Inferior parietal cortex (tissue), 1 donor: ENCODE data around the gene DDX47.
"Not testable (repeated sequence)": the region's sequence is repeated elsewhere in the genome, so short reads cannot be mapped to it uniquely, and the experiment has no call there.

Experiments used
- DNase-seq: peaks from one replicate; pipeline ENCODE4 v3.0.0-alpha.2; 2016; ENCODE audit errors: extremely low spot score

Gene DDX47

DNA sequence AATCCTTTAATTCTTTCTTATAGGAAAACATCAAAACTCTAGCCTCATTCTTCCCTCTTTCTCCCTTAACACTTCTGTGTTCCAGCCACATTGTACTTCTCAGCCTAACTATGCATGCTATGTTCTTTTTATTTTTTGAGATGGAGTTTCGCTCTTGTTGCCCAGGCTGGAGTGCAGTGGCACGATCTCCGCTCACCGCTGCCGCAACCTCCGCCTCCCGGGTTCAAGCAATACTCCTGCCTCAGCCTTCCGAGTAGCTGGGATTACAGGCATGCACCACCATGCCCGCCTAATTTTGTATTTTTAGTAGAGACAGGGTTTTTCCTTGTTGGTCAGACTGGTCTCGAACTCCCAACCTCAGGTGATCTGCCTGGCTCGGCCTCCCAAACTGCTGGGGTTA lies 7.2 kb downstream of the DDX47 start:
- not testable (repeated sequence) for DNase-seq

DNA sequence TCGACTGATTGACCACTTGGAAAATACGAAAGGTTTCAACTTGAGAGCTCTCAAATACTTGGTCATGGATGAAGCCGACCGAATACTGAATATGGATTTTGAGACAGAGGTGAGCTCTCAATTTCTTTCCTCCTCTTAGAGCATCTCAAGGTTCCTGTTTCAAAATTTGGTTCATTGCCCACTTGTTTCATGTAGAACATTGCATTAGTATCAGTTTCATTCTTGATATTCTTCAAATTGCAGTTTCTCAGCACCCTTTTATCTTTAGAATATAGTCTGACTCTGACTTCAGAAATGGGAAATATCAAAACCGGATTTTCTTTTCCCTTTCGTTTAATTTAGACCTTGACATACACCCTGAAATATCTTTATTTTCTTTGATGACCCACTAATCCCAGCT lies 8.8 kb downstream of the DDX47 start:
- DNase-seq: no peak

DNA sequence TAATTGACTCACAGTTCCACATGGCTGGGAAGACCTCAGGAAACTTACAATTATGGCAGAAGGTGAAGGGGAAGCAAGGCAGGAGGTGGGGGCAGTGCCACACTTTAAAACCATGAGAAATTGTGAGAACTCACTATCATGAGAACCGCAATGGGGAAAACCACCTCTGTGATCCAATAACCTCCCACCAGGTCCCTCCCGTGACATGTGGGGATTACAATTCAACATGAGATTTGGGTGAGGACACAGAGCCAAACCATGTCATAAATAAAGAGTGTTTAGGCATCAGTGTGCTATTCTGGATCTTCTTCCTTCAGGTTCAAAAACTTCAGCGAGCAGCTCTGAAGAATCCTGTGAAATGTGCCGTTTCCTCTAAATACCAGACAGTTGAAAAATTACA lies 9.7 kb downstream of the DDX47 start:
- no peak for DNase-seq

DNA sequence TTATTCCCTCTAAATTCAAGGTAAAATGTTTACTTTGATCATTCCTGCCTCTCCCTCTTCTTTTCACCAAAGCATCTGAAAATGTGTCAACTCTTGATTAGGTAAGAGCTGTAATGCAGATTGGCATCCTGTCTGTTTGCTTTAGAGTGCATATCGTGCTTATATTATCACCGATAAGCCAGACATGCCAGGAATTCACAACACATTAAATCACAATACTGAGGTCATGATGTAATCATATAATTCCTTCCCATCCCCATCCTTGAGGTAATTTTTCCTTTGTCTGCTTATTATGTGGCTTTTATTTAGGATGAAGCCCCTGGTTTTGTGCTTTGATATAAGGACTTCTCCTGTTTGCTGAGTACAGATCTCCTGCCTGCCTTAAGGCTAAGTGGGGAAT lies 10.2 kb downstream of the DDX47 start:
- DNase-seq: no peak

DNA sequence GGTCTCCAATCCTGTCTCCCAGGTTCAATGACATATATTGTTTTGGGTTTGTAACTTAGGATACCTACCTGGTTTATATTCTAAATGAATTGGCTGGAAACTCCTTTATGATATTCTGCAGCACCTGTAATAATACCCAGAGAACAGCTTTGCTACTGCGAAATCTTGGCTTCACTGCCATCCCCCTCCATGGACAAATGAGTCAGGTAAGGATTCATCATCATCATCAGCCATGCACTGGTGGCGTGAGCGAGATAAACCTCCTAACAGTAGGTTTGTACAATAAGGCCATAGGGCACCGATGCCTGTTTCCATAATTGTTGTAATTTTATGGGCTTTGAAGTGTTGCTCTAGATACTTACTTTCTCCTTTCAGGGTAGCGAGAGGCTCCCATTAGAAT lies 10.7 kb downstream of the DDX47 start:
- DNase-seq: no peak

DNA sequence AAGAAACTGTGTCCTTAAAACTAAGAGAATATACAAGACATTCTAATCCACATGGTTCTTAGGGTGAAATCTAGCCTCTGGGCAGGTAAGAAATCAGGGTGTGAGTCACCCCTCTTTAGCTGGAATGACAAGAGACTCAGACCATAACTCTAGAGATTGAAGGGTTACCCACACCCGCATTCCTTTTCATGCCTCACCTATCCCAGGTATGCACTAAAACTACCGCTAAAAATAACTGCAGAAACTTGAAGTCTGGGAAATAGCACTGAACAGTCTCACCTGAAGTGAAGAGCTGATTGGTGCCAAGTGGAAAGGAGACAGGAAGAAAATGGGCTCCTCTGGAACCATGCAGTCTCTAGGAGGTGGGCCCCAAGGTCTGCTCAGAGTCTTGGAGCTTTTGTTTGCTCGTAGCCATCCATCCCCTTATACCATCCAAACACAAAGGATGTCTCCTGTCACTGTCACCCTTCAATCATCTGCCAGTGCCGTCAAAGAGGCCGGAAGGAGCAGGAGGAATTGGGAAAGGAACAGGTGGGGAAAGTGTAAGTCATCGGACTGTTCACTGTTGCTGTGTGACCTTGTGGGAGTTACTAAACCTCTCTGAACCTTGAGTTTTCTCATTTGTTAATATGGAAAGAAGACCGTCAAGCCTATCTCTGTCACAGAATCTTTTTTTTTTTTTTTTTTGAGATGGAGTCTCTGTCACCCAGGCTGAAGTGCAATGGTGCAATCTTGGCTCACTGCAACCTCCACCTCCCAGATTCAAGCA lies 22.4 kb downstream of the DDX47 start:
- DNase-seq: no peak

DNA sequence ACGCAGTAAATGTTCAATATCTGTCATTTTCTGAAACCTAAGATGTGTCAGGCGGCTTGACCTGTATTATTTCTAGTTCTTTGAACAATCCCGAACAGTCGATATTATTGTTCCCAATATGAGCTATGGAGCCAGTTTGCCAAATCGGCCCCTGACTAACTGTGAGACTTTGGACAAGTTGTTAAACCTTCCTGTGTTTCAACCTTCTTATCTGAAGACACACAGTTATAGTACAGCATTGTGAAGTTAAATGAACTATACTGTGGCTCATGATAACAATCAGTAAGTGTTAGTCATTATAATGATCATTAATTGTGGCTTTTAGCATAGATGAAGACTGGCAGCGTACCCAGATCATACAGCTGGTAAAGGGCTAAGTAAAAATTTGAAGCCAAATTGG lies 23.4 kb downstream of the DDX47 start:
- no peak for DNase-seq

DNA sequence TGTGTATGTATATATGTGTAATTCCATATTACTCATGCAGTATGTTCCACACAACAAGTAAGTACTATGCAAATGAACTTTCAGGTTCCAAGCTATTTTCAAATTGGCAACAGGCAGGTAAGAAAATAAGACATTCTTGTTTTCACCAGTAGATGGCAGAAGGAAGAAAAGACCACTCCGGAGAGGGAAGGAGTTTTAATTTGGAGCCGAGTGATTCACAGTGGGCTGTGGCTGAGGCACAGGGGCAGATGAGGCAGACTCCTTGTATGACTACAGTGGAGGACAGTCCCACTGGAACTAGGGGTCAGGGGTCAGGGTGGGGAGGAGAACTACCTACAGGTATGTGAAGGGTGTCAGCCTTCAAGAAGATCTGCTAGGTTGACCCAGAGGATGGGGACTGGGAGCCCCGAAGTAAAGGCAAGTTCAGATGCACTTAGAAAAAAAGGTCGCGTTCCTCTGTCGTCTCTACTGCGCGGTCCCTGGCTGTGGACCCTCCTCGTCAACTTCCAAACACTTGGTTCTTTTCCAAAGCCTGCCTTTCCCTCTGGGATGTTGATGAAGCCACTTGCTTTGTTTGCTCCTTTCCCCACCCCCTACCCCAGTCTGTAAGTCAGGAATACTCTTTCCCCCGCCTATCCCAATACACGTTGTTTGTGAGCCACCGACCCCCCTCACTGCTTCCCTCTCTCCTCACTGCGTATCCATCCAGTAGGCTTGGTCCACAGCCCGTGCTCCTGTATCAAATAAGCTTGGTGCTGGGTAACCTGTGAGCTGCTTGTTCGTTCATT lies 24.1 kb downstream of the DDX47 start:
- peak; percentile 31 for DNase-seq

DNA sequence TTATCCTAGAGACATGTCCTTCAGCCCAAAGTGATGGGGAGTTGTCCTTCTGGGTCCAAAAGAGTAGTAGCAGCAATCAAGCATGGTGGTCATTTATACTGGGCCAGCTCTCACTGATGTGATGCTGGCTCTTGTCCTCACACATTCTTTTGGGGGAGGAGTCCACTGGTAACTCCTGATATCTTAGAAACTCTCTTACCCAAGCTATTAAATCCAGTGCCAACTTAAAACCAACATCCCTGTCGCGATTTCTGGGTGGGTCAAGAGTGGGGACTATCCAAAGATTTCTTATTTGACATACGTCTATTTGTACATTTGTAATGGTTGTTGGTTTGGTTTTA lies 24.6 kb downstream of the DDX47 start:
- DNase-seq: no peak

DNA sequence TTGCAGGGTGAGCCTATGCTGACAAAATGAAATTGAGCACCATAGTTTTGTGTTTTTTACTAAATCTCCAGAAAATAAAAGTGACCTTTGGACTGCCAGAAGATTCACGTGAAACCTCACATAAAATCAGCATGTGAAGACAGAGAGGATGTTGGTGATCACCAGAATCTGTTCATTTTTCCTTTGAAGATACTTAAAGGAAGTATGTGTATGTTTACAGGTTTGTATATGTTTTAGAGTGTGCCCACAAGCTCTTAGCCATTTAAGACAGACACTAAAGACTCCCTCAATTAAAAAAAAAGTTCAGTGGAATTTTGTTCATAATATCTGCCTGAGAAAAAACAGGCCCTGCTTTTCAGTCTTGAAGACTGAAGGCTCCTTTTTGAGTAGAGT lies 25.9 kb downstream of the DDX47 start:
- no peak for DNase-seq

DNA sequence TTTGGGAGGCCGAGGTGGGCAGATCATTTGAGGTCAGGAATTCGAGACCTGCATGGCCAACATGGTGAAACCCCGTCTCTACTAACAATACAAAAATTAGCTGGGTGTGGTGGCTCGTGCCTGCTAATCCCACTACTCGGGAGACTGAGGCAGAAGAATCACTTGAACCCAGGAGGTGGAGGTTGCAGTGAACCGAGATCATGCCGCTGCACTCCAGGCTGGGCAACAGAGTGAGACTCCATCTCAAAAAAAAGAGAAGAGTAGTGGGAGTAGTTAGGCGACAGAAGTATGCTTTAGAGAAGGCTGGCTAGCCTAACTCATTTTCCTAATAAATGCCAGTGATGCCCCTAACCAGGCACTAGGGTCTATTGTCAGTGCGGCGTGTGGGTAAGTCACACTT lies 26.3 kb downstream of the DDX47 start:
- not testable (repeated sequence) for DNase-seq

DNA sequence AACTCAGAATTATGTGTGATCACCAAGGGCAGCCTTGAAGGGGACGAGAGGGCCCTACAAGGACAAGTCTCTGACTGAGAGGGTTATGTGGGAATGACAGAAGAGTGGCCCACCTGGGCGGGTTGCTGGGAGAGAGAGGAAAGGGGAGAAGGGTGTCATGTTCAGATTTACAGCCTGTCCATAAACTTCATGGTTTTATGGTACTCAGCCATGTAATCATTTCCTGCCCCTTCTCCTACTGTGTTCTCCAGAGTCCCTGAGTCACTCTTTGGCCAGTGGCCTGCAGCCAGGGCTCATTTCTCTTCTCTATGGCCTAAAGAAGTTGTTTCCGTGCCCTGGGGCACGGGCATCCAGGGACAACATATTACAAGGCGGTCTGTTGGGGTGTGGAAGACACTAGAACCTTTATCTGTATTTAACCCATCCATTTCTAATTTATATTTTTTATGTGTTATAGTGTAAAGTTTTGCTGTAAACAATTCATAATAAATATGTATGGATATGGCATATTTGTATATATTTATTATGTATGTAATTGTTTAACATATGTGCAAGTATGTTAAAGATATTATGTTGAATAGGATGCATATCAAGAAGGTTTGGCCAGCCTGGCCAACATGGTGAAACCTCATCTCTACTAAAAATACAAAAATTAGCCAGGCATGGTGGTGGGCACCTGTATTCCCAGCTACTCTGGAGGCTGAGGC lies 26.9 kb downstream of the DDX47 start:
- no peak for DNase-seq

DNA sequence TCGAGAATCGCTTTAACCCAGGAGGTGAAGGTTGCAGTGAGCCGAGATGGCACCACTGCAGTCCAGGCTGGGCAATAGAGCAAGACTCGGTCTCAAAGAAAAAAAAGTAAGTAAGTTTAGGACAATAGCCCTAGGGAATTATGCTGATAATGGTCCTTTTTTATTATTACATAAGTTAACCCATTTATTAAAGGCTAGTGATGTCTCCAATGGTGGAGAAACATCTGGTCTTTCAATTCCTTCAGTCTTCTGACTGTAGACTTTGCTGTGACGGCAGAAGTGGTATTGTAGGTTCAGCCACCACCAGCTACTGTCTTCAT lies 27.4 kb downstream of the DDX47 start:
- no peak for DNase-seq

DNA sequence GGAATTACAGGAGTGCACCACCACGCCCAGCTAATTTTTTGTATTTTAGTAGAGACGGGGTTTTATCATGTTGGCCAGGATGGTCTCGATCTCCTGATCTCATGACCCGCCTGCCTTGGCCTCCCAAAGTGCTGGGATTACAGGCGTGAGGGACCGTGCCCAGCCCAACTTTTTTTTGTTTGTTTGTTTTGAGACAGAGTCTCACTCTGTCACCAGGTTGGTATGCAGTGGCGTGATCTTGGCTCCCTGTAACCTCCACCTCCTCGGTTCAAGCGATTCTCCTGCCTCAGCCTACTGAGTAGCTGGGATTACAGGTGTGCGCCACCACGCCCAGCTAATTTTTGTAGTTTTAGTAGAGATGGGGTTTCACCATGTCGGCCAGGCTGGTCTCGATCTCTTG lies 28.3 kb downstream of the DDX47 start:
- DNase-seq: not testable (repeated sequence)

DNA sequence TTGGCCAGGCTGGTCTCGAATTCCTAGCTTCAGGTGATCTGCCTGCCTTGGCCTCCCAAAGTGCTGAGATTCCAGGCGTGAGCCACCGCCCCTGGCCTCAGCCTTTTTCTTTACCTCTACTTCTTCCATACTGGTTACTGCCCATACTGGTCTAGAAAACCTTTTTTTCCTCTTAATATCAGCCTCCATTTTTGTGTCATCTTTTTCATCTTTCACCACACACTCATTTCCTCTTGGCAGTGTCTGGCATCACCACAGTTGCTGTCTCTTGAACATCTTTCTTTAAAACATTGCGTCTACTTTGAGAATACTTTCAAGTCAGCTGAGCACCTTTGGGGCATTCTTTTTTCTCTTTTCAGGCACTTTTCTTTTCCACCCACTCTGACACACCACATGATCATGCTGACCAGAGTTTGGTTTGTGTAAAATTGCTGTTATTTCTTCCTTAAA lies 32.7 kb downstream of the DDX47 start:
- DNase-seq: no peak

DNA sequence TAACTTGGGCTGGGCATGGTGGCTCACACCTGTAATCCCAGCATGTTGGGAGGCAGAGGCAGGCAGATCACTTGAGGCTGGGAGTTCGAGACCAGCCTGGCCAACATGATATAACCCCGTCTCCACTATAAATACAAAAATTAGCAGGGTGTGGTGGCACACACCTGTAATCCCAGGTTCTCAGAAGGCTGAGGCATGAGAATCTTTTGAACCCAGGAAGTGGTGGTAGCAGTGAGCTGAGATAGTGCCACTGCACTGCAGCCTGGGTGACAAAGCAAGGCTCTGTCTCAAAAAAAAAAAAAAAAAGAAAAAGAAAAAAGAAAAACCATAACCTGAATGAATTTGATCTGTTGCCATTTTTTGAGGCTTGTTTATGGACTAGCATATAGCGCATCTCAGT lies 33.6 kb downstream of the DDX47 start:
- not testable (repeated sequence) for DNase-seq

DNA sequence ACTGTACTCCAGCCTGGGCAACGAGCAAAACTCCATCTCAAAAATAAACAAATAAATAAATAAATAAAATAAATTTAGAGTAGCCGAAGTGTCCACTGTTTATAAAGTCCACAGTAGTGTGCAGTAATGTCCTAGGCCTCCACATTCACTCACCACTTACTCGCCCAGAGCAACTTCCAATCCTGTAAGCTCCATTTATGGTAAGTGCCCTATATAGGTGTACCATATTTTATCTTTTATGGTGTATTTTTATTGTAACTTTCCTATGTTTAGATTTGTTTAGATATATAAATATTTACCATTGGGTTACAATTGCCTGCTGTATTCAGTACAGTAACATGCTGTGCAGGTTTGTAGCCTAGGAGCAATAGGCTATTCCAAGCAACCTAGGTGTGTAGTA lies 40.3 kb downstream of the DDX47 start:
- no peak for DNase-seq

DNA sequence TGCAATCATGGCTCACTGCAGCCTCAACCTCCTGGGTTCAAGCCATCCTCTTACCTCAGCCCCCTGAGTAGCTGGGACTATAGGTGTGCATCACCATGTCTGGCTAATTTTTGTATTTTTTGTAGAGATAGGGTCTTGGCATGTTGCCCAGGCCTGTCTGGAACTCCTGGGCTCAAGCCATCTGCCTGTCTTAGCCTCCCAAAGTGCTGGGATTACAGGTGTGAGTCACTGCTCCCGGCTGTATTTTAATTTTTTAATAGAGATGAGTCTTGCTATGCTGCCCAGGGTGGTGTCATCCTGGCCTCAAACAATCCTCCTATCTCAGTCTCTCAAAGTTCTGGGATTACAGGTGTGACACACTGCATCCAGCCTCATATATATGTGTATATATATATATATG lies 46.5 kb downstream of the DDX47 start:
- DNase-seq: no peak

DNA sequence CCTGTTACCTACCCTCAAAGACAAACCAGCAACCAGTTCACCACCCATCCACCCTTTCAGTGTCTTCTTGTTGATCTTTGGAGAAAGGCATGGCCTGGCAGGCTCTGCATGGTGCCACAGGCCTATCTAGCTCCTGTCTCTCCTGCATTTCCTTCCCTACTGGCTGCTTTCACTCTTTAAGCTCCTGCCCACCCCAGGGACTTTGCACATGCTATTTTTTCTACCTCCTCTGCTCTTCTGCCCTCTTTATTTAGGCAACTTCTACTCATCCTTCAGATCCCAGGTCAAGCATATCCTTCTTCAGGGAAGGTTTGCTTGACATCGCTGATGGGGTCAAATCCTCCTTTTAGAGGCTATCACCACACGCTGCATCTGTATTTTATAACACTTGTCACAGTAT lies 51.1 kb downstream of the DDX47 start:
- no peak for DNase-seq

DNA sequence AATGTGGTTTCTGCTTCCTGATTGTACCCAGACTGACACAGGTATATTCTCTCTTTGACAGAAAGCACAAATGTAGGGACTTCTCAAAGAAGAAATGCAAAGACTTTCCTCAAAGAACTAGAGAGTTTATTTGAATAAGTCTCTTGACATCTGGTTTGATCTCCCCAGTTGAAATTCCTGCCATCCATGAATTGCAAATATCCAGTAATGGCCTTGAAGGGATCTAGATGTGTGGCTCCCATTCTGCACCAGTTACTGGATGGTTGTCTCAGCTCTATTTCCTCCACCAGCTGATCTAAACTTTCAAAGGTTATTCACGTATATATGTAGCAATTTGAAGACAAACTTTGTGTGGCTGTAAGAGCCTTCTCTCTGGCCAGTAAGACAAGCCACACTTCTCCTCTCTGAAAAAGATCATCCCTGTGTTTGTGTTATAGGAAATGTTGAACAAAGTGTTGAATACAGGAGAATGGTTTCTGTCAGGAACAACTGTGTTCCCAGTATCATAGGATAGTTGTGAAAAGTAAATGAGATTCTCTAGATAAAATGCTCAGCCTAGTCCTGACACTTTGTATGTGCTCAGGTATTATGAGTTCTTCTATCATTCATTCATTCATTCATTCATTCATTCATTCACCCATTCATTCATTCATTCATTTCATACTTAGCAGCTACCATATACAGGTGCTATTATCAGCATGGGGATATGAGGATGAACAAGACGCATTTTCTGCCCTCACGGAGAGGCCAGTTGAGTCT lies 55.5 kb downstream of the DDX47 start:
- no peak for DNase-seq

DNA sequence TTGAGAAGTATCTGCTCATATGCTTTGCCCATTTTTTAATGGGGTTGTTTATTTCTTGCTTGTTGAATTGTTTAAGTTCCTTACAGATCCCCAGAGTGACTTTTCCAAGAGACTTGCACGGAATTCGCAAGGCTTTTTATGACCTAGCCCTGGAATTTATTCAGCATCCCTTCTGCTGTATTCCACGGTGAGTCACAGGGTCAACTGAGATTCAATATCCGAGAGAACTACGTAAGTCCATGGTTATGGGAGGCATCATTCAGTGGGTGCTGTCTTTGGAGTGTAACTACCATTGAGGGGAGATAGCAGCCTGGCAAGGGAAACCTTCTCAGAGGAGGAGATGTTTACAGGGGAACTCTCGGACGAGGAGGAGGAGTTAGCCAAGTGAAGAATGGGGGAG lies 57.3 kb downstream of the DDX47 start:
- no peak for DNase-seq

DNA sequence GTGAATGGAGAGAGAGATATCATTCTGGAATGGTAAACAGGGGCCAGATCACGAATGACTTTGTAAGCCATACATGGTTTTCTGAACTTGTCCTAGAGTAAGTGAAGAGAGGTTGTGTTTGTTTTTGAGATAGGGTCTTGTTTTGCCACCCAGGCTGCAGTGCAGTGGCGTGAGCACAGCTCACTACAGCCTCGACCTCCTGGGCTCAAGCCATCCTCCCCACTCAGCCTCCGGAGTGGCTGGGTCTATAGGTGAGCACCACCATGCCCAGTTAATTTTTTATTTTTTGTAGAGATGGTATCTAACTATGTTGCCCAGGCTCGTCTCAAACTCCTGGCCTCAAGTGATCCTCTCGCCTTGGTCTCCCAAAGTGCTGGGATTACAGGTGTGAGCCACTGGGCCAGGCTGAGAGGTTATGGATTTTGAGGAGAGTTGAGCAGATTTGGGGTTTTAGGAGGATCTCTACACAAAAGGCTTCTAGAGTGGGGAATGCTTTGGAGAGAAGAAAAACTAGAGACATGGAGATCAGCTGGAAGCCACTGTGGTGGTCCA lies 58.5 kb downstream of the DDX47 start:
- no peak for DNase-seq
